HL-60 (cell line): ENCODE data around the gene SLC1A6.
A peak's percentile ranks its signal among the peaks of the same experiment; 100 is the strongest.

ENCODE experiments used
- DNase-seq, 2 experiments: peaks; one replicate each; pipeline ENCODE4 v3.0.0-alpha.2; 2010 to 2020; ENCODE audit warnings: low read depth in 1 of 2, low spot score in 1 of 2
- H3K27ac ChIP-seq: fragments of 250-450 bp; sonication (Bioruptor Pico); replicated peaks from 2 replicates; pipeline ENCODE4 v1.5.1; 2020; ENCODE audit warnings: mild to moderate bottlenecking, moderate library complexity
- H3K27me3 ChIP-seq: fragments of 250-450 bp; sonication (Bioruptor Pico); 2 replicates; pipeline ENCODE4 v1.5.1; 2021; ENCODE audit warnings: mild to moderate bottlenecking, moderate library complexity; ENCODE audit not compliant: insufficient read depth, poor library complexity, severe bottlenecking
- H3K4me3 ChIP-seq: replicated peaks from 2 replicates; pipeline ENCODE4 v1.5.1; 2011; ENCODE audit warnings: mild to moderate bottlenecking, control low read depth, low read length; ENCODE audit not compliant: insufficient read depth
- GABPA ChIP-seq: IDR thresholded peaks from 2 replicates; pipeline ENCODE4 v1.6.1; 2012; ENCODE audit warnings: low read depth
- POLR2AphosphoS5 ChIP-seq: IDR thresholded peaks from 2 replicates; pipeline ENCODE4 v1.6.1; 2012; ENCODE audit warnings: low read depth
- SPI1 ChIP-seq: IDR thresholded peaks from 2 replicates; pipeline ENCODE4 v1.6.1; 2012; ENCODE audit warnings: low read depth, mild to moderate bottlenecking, borderline replicate concordance
- TF ChIP-seq, protein P1 (sequence below): IDR thresholded peaks from one replicate; pipeline ENCODE4 v1.5.1; 2011; ENCODE audit warnings: low read length, control low read depth, inconsistent platforms; ENCODE audit not compliant: insufficient read depth
- TF ChIP-seq, protein P2 (sequence below): IDR thresholded peaks from 2 replicates; pipeline ENCODE4 v1.6.1; 2012; ENCODE audit warnings: low read depth; ENCODE audit not compliant: insufficient replicate concordance

The SLC1A6 gene

DNA sequence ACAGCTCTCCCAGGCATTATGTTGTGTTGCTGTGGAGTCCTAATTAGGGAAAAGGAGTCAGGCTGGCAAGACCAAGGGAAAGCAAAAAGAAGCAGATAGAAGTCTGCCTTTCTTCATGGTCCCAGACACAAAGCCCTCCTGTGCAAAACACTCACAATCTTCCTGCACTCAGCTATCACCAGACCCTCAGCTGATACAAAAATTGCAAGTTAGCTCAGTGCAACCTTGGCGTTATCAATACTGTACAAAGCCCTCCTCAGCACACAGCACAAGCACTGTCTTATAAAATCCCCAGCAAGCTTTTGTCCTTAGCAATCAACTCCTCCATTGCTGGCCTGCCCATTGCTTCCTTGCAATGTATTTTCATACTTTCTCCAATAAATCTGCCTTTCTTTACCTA, 35.2 kb downstream of the SLC1A6 start:
- DNase-seq: no peak
- Histone ChIP-seq H3K27ac (no peak overlapping the region), H3K27me3 (no peaks in the 10 kb centered on the region), H3K4me3 (no peak overlapping the region)
- TF ChIP-seq, protein P1, sequence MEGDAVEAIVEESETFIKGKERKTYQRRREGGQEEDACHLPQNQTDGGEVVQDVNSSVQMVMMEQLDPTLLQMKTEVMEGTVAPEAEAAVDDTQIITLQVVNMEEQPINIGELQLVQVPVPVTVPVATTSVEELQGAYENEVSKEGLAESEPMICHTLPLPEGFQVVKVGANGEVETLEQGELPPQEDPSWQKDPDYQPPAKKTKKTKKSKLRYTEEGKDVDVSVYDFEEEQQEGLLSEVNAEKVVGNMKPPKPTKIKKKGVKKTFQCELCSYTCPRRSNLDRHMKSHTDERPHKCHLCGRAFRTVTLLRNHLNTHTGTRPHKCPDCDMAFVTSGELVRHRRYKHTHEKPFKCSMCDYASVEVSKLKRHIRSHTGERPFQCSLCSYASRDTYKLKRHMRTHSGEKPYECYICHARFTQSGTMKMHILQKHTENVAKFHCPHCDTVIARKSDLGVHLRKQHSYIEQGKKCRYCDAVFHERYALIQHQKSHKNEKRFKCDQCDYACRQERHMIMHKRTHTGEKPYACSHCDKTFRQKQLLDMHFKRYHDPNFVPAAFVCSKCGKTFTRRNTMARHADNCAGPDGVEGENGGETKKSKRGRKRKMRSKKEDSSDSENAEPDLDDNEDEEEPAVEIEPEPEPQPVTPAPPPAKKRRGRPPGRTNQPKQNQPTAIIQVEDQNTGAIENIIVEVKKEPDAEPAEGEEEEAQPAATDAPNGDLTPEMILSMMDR: no peak
- TF ChIP-seq GABPA (no peak), SPI1 (no peak), POLR2AphosphoS5 (no peak)
- TF ChIP-seq, protein P2, sequence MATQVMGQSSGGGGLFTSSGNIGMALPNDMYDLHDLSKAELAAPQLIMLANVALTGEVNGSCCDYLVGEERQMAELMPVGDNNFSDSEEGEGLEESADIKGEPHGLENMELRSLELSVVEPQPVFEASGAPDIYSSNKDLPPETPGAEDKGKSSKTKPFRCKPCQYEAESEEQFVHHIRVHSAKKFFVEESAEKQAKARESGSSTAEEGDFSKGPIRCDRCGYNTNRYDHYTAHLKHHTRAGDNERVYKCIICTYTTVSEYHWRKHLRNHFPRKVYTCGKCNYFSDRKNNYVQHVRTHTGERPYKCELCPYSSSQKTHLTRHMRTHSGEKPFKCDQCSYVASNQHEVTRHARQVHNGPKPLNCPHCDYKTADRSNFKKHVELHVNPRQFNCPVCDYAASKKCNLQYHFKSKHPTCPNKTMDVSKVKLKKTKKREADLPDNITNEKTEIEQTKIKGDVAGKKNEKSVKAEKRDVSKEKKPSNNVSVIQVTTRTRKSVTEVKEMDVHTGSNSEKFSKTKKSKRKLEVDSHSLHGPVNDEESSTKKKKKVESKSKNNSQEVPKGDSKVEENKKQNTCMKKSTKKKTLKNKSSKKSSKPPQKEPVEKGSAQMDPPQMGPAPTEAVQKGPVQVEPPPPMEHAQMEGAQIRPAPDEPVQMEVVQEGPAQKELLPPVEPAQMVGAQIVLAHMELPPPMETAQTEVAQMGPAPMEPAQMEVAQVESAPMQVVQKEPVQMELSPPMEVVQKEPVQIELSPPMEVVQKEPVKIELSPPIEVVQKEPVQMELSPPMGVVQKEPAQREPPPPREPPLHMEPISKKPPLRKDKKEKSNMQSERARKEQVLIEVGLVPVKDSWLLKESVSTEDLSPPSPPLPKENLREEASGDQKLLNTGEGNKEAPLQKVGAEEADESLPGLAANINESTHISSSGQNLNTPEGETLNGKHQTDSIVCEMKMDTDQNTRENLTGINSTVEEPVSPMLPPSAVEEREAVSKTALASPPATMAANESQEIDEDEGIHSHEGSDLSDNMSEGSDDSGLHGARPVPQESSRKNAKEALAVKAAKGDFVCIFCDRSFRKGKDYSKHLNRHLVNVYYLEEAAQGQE: no peak

DNA sequence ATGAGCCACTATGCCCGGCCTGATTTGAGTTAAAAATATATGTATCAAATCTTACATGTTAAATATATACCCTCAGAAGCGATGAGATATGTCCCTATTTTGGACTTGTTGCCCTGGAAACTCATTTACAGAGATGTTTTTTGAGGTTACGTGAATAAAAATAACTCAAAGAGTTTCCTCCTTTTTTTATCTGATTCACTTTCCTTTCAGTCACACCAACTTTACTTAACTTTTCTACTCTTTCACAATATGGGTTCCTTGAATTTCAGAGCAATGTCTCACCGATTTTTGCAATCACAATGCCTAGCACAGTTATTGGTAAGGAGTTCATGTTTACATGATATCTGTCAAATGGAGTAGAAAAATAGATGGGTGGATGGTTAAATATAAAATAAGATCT, 36.1 kb downstream of the SLC1A6 start:
- TF ChIP-seq, protein P2: no peak
- TF ChIP-seq, protein P1: no peak
- no peak for TF ChIP-seq POLR2AphosphoS5
- TF ChIP-seq GABPA: no peak
- TF ChIP-seq SPI1: no peak
- Histone ChIP-seq H3K27ac (no peak overlapping the region), H3K27me3 (no peaks in the 10 kb centered on the region), H3K4me3 (no peak overlapping the region)
- DNase-seq: peak in 1 of 2 experiments; percentile 43

DNA sequence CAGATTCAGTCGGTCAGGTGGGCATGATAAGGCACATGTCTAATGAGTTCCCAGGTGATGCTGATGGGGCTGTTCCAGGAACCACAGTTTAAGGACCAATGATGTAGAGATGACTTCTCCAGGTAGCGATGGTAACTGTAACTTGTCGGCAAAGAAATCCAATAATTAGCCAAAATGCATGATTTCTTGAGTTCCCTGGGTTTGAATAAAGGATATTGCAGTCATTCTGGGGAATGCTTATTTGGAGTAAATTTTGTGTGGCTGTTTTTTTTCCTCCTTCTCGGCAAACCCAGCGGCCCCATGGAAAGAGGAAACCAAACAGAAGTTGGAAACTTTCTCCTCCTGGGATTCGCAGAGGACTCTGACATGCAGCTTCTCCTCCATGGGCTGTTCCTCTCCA, 38.5 kb downstream of the SLC1A6 start, which contains the start of gene OR7C2:
Gene OR7C2, plus strand, starts transcription at position 301 of the 400 bp plus-strand sequence. Its CDS starts 0 bp downstream, at position 301.
- TF ChIP-seq GABPA: no peak
- TF ChIP-seq SPI1: no peak
- TF ChIP-seq, protein P1: no peak
- TF ChIP-seq, protein P2: no peak
- no peak for TF ChIP-seq POLR2AphosphoS5
- Histone ChIP-seq H3K27me3 (no peaks in the 10 kb centered on the region), H3K4me3 (no peak within 1 kb of the TSS), H3K27ac (no peak within 1 kb of the TSS)
- no peak for DNase-seq
